Glomerular visceral epithelial cell (primary cell): ENCODE measurements around the gene SUMO3.

Experiments used
- DNase-seq: peaks from one replicate; pipeline ENCODE4 v3.0.0-alpha.2; 2016; ENCODE audit errors: extremely low spot score

The SUMO3 gene

DNA sequence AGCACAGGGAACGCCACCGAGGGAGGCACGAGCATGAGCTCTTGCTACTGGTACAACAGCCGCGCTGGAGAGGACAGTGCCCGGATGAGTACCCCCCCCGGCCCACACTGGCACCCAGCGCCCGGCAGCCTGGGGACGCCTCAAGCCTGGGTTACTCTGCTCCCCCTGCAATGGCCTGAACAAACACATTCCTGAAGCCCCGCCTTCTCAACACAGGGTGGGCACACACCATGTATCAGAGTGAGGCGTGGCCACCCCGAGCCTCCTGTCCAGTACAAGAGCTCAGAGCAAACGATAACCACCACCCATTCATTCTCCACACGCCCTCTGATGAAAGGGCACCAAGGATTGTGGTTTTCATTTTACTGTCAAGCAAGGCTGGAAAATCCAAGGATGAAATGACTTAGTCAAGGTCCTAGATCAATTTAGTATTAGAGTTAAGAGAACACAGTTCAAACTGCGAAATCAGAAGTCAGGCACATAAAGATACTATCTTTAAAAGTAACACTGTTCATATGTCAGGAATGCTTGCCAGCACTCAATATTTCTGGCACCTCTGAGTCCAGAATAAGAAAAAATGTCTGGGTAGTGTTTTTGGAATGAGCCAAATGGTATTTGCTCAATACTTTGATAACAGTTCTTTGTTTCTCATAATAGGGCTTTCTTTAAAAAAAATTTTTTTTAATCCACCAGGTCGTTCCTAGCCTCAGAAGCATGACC, 38.3 kb downstream of the SUMO3 start:
- DNase-seq = no peak

DNA sequence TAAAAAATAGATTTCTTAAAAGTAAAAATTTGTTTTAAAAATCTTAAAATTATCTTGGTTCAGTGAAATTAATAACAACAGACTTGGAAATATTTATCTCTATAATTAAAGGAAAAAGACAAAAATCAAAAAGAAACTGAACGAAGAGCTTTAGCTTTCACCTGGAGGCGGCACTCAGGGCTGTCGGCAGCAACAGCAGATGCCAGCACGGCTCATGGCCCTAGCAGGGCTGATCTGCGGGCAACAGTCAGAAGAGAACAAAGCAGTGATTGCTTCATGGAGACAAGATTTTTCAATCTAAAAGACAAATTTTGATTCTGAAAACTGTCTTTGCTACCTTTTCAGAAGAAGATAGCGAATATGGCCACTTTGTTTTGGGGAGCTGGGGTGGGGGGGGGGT, 38.9 kb downstream of the SUMO3 start:
- DNase-seq = no peak

DNA sequence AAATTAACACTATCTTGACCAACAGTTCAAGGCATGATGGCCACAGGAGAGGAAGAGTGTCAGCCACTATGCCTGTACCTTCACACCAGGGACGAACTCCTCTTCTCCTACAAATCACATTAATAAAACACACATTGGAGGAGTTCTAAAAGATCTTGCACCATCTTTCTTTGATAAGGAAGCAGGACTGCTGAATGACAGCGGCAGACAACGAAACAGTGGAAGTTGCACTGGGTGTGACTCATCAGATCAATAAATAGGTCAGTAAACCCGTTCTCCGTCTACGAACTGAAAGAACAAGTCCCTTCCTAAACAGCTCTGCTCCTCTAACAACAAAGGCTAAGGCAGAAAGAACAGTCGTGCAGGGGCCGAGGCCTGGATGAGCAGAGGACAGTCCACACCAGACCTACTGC, 39.4 kb downstream of the SUMO3 start:
- no peak for DNase-seq

DNA sequence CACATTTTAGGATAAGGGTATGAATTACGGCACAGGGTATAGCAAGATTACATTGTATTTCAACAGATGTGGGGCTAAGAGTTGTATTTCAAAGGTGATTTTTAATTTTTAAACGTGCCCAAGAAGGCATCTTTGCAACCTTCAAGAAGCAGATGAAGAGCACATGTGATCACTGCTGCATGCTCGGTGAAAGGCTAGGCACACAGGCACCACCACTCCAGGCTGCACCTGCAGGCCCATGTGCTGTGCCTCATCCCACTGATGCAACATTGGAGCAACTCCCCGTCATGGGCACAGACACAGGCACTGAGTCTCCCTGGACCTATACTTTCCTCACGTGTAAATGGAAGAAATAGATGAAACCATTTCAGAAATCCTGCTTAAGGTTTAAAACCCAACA, 39.8 kb downstream of the SUMO3 start:
- no peak for DNase-seq

DNA sequence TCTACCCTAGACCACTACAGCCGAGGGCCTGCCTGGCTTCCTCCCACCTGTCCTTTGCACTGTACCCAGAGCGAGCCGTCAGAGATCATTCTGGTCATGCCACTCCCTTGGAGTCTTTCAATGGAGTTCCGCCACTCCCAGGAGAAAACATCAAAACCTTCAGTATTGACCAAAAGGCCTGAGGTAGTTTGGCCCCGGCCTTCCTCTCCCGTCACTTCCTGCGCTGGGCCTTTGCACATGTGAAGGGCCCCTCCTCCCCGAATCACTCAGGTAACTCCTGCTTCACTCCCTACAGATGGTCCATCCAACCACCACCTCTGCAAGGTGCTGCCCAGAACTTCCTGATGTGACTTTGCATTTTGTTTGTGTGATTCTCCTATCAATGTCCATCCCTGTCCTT, 42.9 kb downstream of the SUMO3 start:
- DNase-seq = no peak

DNA sequence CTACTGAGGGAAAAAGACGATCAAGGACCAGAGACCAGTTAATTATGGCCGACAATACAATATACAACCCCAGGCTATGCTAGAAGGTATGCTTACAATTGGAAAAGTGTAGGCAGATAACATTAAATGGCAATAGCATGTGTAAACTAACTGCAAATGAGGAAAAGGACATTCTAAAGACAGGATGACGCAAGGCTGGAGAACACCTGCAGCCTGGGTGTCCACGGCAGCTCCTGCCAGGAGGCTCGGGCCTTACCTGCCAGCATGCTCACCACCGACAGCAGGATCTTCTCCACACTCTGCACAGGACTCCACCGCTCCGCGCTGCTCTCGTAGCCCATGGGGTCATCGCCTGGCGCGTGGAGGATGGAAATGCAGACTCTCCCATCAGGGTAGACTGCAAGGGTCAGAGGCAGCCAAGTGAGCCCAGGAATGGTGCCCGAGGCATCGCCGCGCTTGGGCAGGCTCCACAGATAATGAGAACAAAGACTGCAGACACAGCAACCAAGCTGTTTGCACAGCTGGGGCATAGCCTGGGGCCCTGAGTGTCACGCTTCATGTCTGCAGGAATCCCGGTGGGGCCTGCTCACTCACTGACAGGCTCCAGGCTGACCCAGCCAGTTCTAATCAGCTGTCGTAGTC, 44.5 kb downstream of the SUMO3 start:
- peak; percentile 40 for DNase-seq

DNA sequence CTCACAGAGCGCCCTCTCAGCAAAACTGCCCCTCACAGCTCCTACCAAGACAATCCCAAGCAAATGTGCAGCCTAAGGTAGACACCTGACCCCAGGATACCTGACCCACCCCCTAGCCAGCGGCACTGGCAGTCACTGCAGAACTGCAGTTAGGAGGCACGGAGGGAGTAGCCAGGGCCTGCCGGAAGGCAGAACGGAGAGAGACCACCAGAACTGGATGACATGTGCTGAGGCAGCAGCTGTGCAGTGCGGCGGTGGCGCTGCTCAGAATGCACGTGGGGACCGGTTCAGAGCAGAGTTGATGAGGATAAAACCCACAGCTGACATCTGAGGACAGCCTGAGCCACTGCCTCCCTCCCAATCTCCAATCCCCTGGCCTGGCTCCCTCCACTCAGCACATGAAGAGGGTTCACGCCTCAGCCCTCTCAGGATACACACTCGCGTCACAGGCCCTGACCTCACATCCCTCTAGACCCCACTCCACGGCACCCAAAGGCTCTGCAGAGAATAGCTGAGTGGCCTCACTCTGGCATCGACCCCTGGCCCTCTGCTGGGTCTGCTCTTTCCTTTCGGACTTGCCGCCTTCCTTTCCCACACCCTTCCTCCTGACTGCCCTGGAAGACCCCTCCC, 45.9 kb downstream of the SUMO3 start:
- DNase-seq = no peak

DNA sequence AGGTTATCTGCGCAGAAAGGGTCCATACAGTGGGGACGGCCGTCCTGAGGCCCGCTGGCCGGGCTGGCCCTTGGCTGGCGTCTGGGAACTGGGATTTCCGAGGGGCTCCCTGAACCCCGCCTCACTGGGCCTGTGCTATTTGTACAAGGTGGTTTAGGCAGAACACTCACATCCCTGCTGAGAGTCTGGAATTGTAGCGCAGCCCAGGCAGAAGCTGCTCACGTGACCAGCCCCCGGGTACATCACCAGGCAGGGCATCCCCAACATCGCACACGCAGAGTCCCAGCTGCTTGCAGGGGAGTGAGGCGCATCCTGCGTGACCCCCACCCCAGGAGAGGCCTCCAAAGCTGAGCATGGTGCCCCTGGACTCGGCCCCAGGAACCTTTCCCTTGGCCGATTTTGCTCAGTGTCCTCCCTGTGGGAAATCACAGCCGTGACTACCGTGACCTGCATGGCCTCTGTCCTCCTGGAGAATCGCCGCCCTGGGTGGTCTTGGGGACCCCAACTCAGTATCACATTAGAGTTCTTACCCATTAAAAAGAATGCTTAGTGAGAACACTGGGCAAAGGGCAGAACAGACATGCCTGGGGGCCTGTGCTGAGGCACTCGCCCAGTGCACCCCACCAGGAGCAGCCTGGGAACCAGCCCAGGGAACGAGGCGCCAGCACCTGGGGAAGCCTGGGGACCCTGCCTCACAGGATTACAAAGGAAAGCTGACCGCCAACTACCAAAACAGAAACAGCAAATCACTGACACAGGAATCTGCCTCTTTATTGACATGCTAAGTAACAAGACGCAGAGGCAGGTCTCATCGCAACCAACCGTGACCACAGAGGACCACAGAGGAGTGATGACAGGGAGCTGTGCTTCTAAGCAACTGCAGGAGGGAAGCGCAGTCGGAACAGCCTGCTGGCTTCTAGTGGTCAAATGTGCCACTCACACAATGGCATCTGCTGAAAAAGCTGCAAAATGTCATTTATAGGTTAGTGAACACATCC, 49.7 kb downstream of the SUMO3 start:
- DNase-seq = no peak

DNA sequence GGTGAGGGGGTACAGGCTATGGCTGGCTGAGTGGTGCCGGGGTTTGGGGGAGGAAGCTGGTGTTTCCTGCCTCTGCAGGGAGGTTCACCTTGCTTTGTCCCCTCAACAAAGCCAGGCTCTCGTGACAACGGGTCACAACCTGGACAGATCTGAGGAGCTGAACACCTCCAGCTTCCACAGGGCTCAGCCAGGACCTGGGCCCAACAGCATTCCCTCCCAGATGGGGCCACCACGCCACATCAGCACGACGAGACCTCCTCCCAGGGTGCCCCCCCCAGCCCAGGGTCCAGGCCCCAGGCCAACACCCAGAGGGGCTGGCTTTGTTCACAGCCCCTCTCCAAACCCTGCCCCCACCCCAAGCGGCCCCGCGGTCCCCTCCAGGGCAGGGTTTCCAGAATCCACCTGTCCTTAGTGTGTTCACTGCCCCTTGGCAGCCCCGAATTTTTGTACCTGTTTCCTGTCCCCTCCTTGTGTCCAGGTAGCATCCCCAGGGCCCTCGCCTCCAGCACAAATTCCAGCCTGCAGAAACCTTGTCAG, 51.0 kb downstream of the SUMO3 start:
- DNase-seq = no peak

DNA sequence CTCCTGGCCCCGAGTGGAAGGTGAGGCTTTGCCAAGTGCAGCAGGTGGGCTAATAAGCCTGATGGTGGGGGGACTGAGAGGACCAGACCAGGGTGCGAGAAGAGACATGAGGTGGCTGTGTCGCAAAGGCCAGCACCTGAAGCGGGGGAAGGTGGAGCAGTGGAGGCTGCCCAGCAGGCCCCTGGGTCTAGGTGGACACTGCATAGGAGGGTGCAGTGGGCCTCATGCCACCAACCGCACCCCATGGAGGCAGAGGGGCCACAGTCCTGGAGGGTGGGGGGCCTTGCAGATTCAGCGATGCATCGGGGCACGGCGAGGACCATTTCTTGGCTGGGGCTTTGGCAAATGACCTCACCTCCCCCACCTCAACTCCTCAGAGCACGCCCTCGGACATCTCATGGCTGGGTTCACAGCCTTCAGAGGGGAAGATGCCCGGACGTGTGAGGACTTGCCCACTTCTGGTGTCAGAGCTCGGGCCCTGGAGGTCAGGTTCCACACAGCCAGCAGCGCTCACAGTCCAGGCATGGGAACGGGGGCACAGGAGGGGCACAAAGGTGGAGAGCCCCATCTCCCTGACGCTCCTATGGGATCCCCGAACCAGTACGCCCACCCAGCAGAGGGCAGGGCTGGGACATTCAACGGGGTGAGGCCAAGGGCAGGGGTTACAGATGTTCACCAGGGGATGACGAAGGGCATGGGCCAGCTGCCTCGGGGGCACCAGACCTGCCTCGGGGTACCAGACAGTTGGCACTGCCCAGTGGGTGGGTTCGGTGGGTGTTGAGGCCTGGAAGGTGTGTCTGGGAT, 51.6 kb downstream of the SUMO3 start:
- no peak for DNase-seq

DNA sequence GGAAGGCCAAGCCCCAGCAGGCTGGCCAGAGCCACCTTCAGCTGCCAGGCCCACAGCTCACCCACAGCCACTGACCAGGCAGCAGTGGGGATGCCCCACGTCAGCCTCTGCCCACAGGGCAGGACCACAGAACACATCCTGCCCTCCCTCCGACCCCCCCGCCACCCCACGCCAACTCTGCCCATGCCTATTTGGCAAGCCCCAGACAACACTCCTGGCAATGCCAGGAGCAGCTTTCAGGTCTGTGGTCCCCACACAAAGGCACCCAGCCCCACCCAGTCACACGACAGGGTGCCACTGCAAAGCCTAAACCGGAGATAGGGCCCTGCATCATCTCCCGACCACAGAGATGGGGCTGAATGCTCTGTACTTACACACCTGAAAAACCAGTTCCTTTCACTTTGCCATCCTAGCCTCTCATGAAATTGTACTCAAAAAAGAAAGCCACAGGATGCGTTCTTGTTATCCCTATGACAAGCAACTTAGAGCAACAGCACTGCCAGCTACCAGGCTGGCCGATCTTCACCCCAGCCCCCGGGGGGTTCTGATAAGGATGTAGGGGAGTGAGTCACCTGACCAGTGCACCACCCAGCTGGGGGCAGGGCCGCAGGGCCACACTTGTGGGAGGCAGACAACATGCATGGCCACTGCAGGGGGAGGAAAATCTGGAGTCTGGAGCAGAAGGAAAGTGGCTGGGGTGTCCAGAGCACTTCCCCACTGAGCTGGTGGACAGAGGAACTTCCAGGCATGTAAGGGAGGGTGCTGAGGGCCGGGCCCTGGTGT, 52.4 kb downstream of the SUMO3 start:
- DNase-seq = no peak

DNA sequence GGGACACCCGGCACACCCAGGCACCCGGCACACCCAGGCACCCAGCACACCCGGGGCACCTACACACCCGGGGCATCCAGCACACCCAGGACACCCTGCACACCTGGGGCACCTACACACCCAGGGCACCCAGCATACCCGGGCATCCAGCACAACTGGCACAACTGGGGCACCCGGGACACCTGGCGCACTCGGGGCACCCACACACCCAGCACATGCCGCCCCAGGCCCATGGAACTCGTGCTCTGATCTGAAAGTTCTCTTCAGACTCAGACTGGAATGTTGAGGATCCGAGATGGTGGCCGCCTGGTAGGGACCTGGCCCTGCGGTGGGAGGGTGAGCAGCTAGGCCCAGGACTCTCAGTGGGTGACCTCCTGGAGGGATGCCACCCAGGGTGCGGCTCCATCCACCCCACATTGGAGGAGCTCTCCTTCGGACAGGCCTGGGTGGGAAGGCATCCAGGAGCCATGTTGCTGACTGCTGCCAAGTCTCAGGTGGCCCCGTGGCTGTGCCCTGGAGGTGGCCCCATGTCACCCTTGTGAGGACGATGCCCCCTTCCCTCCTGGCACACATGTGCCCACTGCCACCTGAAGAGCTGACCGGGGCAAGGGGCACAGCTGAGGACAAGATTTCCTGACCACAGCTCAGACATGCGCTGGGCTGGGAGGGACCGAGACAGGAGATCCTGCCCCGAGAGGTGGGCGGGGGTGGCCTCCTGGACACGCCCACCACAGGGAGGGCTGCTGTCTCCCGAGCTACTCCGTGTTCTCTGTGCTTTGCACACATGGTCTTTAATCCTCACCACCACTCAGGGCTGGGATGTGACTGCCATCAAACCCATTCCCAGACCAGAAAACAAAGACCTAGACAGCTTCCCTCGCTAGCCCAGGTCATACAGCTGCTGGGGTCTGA, 53.3 kb downstream of the SUMO3 start:
- no peak for DNase-seq

DNA sequence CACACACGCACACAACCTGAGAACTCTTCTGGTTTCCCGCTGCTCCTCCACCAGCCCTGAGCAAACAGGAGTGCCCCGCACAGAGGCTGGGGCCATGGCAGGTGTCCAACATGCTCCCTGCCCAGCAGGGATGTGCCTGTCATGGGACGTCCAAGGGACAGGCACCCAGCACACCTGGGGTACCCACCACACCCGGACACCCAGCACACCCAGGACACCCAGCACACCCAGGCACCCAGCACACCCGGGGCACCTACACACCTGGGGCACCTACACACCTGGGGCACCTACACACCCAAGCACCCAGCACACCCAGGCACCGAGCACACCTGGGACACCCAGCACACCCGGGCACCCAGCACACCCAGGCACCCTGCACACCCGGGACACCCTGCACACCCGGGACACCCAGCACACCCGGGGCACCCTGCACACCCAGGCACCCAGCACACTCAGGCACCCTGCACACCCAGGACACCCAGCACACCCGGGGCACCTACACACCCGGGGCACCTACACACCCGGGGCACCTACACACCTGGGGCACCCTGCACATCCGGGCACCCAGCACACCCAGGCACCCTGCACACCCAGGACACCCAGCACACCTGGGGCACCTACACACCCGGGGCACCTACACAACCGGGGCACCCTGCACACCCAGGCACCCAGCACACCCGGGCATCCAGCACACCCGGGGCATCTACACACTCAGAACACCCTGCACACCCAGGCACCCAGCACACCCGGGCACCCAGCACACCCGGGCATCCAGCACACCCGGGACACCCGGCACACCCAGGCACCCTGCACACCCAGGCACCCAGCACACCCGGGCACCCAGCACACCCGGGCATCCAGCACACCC, 54.2 kb downstream of the SUMO3 start:
- DNase-seq = no peak

DNA sequence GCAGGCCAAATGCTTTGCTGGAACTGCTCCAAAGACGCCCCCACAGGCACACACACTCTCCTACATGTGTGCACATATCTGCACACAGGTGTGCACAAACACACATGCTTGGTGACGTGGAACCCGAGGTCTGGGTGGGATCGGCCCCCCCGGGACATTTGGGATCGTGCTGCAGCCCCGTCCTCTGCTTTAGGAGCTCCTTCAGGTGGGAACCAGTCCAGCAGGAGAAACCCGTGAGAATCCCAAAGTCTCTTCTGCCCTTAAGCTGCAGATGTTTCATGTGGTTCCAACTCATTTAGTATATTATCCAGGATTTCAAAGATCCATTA, 54.8 kb downstream of the SUMO3 start:
- DNase-seq = no peak

DNA sequence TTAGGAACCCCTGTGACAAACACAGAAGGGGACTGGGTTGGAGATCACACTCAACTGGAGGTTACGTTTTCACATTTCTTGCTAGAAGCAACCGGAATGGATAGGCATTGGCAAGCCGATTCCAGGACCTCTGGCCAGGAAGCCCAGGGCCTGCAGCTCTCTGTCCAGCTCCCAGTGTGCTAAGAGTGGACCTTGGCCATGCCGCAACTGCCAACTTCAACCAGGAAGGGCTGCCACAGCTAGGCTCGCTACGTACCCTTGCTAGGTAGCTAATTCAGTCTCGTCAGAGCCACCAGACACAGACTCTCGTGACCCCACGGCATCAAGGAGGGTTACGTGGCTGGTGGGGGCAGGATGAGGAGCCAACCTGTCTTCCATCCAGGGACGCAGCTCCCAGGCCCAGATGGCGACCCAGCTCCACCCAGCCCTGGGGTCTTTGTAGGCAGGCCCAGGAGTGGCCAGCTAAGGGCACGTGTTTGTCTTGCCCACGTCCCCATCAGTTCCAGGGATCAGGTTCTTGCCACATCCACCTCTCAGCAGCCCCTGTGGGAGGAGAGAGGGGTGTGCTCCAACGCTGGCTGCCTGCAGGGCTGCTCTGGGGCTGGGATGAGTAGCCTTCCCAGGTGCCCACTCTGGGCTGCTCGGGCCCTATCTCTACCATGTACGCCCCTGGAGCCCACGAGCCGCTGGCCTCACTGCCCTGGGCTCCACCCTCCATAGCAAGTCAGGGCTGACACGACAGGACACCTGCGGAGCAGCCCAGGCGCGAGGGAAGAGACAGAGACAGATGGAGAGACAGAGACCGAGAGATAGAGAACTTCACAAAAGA, 55.4 kb downstream of the SUMO3 start:
- DNase-seq = no peak

DNA sequence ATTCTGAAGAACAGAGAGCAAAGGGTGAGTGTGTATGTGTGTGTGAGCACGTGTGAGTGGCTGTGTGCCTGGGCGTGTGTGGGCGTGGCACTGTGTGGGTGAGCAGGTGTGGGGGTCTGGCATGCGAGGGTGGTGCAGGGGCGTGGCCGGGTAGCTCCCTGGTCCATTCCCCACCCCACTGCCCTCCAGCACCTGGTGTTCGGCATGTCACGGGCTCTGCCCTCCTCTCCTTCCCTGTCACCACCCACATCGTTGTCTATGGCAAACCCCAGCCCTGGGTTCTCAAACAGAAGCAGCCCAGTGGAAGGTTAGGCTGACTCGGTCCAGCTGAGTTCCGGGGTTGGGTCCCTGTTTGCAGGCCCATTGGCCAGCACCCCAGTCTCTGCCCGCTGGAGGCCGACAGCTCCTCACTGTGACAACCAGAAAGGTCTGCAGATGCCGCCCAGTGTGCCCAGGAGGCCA, 56.1 kb downstream of the SUMO3 start:
- DNase-seq = no peak
